ENCODE measurements around the gene B3GNT7.

GRCh38 chr2:231357048-231357447 lies 38.5 kb upstream of the B3GNT7 start:
- no peak for TF ChIP-seq CTCF (IDR thresholded peaks at IDR 0.05 in 2 of 3, conservative IDR thresholded peaks at IDR 0.05 in 1 of 3; ENCODE audit: borderline replicate concordance in 1 of 3, insufficient read depth in 1 of 3, low read depth in 2 of 3, low read length in 2 of 3)
- TF ChIP-seq CEBPB (IDR thresholded peaks at IDR 0.05; ENCODE audit: low read depth), result no peak
- no peak for TF ChIP-seq EZH2 (IDR thresholded peaks at IDR 0.05)
- TF ChIP-seq JUND (IDR thresholded peaks at IDR 0.05), result no peak
- TF ChIP-seq EGR1 (IDR thresholded peaks at IDR 0.05; ENCODE audit: low read depth), result no peak
